ENCODE results near the gene TMEM121B.

TMEM121B gene

GRCh38 chr22:17087498-17088131 lies 33.5 kb downstream of the TMEM121B start:
- FAIRE-seq, result no peak

DNA sequence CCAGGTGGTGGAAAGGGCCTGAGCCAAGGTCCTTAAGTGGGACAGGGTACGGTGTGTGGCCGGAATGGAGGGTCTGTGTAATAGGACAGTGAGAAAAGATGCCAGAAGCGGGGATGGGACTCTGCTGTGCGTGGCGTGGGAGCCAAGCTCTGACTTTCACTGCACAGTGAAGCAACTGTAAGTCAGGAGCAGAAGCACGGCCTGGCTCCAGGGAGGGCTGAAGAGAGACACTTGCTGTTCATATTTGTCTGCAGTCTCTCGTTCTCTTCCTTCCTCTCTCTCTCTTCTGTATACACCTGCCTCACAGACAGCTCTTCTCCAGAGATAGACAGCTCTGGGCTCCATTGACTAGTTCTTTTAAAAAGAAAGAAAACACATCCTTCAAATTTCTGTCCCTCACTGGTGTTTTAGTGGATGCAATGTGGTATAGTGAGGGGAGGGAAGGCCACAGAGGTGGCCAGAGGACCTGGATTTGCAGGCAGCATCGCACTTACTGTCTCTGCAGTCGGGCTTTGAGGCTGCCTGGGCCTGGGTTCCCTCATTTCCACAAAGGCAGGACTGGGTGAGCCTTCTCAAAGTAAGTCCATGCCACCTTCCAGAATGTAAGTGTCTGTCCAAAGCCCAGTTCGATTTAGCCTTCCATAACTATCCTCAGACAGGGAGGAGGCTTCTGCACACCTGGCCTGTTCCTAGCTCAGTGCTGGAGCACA lies 34.2 kb downstream of the TMEM121B start:
- no peak for FAIRE-seq

DNA sequence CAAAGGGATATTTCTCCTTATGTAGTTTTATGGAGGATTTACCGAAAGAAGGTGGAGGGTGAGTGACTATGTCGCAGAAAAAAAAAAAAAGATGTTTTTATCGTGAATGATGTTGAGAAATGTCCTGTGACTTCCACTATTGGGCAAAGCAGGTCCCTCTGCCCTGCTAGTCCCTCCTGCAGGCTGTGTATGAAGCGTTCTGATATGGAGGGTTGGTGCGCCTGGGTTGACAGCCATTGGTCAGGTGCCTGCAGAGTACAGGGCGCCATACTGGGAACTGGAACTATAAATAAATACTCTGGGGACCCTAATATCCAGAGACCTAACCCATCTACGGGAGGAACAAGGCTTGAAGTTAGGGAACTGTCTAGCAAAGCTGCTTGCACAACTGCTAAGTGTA lies 34.9 kb downstream of the TMEM121B start:
- no peak for FAIRE-seq

DNA sequence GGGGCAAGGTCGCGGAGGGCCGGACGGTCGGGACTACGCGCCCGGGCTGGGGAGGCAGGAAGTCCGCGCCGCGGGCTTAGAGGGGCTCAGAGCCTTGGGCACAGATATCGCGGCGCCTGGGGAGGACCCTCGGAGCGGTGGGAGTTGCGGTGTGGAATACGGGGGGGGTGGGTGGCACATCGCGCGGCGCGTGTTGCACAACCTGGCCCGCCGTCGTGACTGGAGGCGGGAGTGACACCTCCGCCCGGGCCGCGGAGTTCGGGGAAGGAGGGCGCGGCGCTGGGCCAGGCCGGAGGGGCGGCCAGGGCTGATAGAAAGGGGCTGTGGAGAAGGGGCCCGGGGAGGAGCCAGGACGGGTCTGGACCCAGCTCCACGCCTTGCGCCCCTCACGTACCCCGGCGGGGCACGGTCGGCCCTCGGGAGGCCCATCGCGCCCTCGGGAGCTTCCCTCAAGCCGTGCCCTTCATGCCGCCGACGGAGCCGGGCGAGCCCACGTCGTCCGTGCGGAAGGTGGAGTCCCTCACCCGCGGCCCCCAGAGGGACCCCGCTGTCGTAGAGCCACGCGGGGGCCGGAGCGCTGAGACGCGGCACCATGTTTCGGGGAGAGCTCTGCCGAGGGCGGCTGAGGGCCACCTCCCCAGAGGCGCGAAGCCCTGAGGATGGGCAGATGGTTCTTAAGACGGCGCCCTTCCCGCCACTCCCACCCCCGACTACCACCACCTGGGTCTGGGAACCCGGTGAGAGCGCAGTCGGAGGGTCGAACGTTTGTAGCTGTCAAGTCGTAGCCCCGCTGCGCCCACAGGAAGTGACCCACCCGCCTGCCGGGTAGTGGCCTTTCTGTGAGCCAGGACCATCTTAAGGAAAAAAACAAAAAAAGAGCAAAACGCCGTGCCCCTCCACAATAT lies 35.6 kb downstream of the TMEM121B start:
- FAIRE-seq, result no peak

- peak; percentile 93 for FAIRE-seq
Observed at GRCh38 chr22:17084554-17085276, 36.4 kb downstream of the TMEM121B start, which contains the start of gene IL17RA. Gene IL17RA, plus strand, starts transcription at chr22:17085000. Its CDS starts 92 bp downstream, at chr22:17085092.

- FAIRE-seq, result no peak
Observed at GRCh38 chr22:17083811-17084441, 37.2 kb downstream of the TMEM121B start.

DNA sequence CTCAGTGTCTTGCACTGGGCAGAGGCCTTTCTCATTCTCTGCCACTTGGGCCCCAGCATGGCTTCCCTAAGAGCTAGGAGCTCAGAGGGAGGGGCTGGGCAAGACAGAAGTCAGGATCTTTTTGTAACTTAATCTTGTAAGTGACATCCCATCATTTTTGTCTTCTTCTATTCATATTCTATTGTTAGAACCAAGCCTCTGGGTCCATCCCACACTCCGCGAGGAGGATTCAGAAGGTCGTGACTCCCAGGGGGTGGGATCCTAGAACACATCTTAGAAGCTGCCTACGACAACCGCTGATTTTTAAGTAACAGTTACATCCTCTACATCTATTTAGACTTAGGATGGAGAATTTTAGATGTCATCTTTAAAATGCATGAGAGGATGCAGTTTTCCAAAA lies 37.9 kb downstream of the TMEM121B start:
- FAIRE-seq, result no peak

GRCh38 chr22:17079572-17079971 lies 41.6 kb downstream of the TMEM121B start:
- FAIRE-seq, result no peak

DNA sequence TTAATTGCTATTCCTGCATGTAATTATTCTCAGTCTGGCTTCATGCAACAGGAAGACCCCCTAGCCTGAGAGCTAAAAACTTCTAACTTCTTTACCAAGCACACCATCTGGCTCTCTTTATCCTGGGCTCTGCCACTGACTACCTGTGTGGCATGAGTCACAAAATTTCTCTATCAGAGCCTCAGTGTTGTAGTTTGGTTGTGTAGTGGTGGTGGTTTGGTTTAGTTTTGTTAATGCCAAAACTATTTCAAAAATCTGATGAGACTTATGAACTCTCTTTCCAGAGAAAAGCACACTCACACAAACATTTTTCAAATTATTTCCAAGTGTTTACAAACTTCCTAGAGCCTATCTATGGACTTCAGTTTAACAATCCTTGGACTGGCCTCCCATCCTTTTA lies 43.9 kb downstream of the TMEM121B start:
- FAIRE-seq, result no peak

DNA sequence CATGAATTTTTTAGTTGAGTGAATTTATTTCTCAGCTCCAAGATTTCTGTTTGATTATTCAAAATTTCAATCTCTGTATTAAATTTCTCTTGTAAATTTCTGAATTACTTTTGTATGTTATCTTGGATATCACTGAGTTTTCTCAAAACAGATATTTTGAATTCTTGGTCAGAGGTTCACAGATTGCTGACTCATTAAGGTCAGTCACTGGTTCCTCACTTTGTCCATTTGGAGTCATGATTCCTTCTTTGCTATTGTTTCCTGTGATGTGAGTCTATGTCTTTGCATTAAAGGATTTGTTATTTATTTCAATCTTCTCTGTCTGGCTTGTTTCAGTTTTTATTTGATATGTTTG lies 46.5 kb downstream of the TMEM121B start:
- no peak for FAIRE-seq

DNA sequence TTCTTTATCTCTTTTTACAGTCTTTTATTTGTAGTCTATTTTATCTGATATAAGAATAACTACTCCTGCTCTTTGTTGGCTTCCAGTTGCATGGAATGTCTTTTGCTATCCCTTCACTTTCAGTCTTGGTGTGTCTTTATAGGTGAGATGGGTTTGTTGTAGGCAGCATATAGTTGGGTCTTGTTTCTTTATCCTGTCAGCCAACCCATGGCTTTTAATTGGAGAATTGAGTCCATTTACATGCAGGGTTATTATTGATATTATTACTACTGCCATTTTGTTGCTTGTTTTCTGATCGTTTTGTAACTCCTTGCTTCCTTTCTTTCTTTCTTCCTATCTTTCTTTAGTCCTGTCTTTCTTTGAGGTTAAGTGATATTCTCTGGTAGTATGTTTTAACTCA lies 48.3 kb downstream of the TMEM121B start:
- FAIRE-seq, result no peak
